GM21390 (cell line): Measurements from ENCODE around the gene SCAP.

Experiments
- ATAC-seq: cut with Tn5 transposase; IDR thresholded peaks from one replicate; pipeline ENCODE4 v1.9.1; 2021; ENCODE audit not compliant: unreplicated experiment

SCAP gene

GRCh38 chr3:47366833-47367232 is 108.9 kb downstream of the SCAP start:
- no peak for ATAC-seq

- no peak for ATAC-seq
Measured at GRCh38 chr3:47365213-47366153, 110.3 kb downstream of the SCAP start.
